Stomach smooth muscle (tissue), 2 donors: ENCODE measurements around the gene MDM2.
"Not testable (repeated sequence)": the region's sequence is repeated elsewhere in the genome, so short reads cannot be mapped to it uniquely, and the experiment has no call there.

Experiments
- H3K27ac ChIP-seq: one replicate; pipeline ENCODE4 v1.7.0; 2013; ENCODE audit warnings: mild to moderate bottlenecking, low read length, inconsistent platforms
- H3K27me3 ChIP-seq, 2 donors: one replicate each; pipeline ENCODE4 v1.7.0; 2013; ENCODE audit warnings: low read length in 2 of 2; ENCODE audit not compliant: insufficient read depth in 2 of 2, control insufficient read depth in 1 of 2
- H3K36me3 ChIP-seq, 2 donors: one replicate each; pipeline ENCODE4 v1.7.0; 2013; ENCODE audit warnings: low read length in 2 of 2; ENCODE audit not compliant: control insufficient read depth in 2 of 2, insufficient read depth in 2 of 2
- H3K4me1 ChIP-seq: one replicate; pipeline ENCODE4 v1.7.0; 2013; ENCODE audit warnings: low read length; ENCODE audit not compliant: control insufficient read depth, insufficient read depth
- H3K4me3 ChIP-seq, 2 donors: one replicate each; pipeline ENCODE4 v1.7.0; 2013; ENCODE audit warnings: low read length in 2 of 2
- H3K9ac ChIP-seq, 2 donors: one replicate each; pipeline ENCODE4 v1.7.0; 2013; ENCODE audit warnings: low read length in 2 of 2, mild to moderate bottlenecking in 1 of 2
- H3K9me3 ChIP-seq, 2 donors: one replicate each; pipeline ENCODE4 v1.7.0; 2013; ENCODE audit warnings: low read length in 2 of 2; ENCODE audit not compliant: control insufficient read depth in 2 of 2
- donor health status: healthy.
- donor health status: Pancreatic carcinoma.

Gene MDM2

GRCh38 chr12:68854554-68854953, 46.6 kb downstream of the MDM2 start:
- Histone ChIP-seq H3K9ac (no peak overlapping the region), H3K27me3 (no peaks in the 10 kb centered on the region), H3K9me3 (no peaks in the 10 kb centered on the region), H3K4me1 (no peaks in the 10 kb centered on the region), H3K27ac (no peak overlapping the region), H3K36me3 (no peaks in the 10 kb centered on the region), H3K4me3 (no peak overlapping the region)

GRCh38 chr12:68855111-68855510, 47.1 kb downstream of the MDM2 start:
- Histone ChIP-seq H3K27ac (no peak overlapping the region), H3K4me3 (no peak overlapping the region), H3K4me1 (no peaks in the 10 kb centered on the region), H3K27me3 (no peaks in the 10 kb centered on the region), H3K36me3 (no peaks in the 10 kb centered on the region), H3K9me3 (no peaks in the 10 kb centered on the region), H3K9ac (no peak overlapping the region)

GRCh38 chr12:68855771-68856170, 47.8 kb downstream of the MDM2 start:
- H3K4me3 ChIP-seq, result no peak overlapping the region
- H3K27ac ChIP-seq, result no peak overlapping the region
- H3K27me3 ChIP-seq, result no peaks in the 10 kb centered on the region
- H3K36me3 ChIP-seq, result no peaks in the 10 kb centered on the region
- no peaks in the 10 kb centered on the region for H3K4me1 ChIP-seq
- no peaks in the 10 kb centered on the region for H3K9me3 ChIP-seq
- H3K9ac ChIP-seq, result no peak overlapping the region

GRCh38 chr12:68856510-68856909, 48.5 kb downstream of the MDM2 start:
- Histone ChIP-seq H3K4me3 (no peak overlapping the region), H3K36me3 (no peaks in the 10 kb centered on the region), H3K4me1 (no peaks in the 10 kb centered on the region), H3K9me3 (no peaks in the 10 kb centered on the region), H3K27me3 (no peaks in the 10 kb centered on the region), H3K9ac (no peak overlapping the region), H3K27ac (no peak overlapping the region)

GRCh38 chr12:68861890-68862289, 53.9 kb downstream of the MDM2 start:
- Histone ChIP-seq H3K27me3 (no peaks in the 10 kb centered on the region), H3K9me3 (no peaks in the 10 kb centered on the region), H3K27ac (no peak overlapping the region), H3K36me3 (no peaks in the 10 kb centered on the region), H3K4me3 (no peak overlapping the region), H3K4me1 (no peaks in the 10 kb centered on the region), H3K9ac (no peak overlapping the region)

GRCh38 chr12:68863109-68863770, 55.3 kb downstream of the MDM2 start:
- Histone ChIP-seq H3K4me1 (no peaks in the 10 kb centered on the region), H3K27ac (no peak overlapping the region), H3K36me3 (no peaks in the 10 kb centered on the region), H3K27me3 (no peaks in the 10 kb centered on the region), H3K4me3 (no peak overlapping the region), H3K9ac (no peak overlapping the region), H3K9me3 (no peaks in the 10 kb centered on the region)

- H3K9ac ChIP-seq, result not testable (repeated sequence)
These were observed 56.0 kb downstream of the MDM2 start for GRCh38 chr12:68863886-68864454.

GRCh38 chr12:68864604-68865003, 56.6 kb downstream of the MDM2 start:
- Histone ChIP-seq H3K4me3 (no peak overlapping the region), H3K9ac (no peak overlapping the region), H3K27ac (no peak overlapping the region), H3K4me1 (no peaks in the 10 kb centered on the region), H3K36me3 (no peaks in the 10 kb centered on the region), H3K9me3 (no peaks in the 10 kb centered on the region), H3K27me3 (no peaks in the 10 kb centered on the region)

More at GRCh38 chr12:68863886-68864454, 56.0 kb downstream of the MDM2 start:
- H3K27ac ChIP-seq, H3K36me3 ChIP-seq, H3K4me1 ChIP-seq, H3K27me3 ChIP-seq, H3K9me3 ChIP-seq, H3K4me3 ChIP-seq: not testable (repeated sequence)

GRCh38 chr12:68865399-68866164, 57.6 kb downstream of the MDM2 start:
- no peaks in the 10 kb centered on the region for H3K9me3 ChIP-seq
- no peaks in the 10 kb centered on the region for H3K36me3 ChIP-seq
- no peaks in the 10 kb centered on the region for H3K4me1 ChIP-seq
- H3K4me3 ChIP-seq, result no peak overlapping the region
- H3K27me3 ChIP-seq, result no peaks in the 10 kb centered on the region
- no peak overlapping the region for H3K9ac ChIP-seq
- no peak overlapping the region for H3K27ac ChIP-seq

GRCh38 chr12:68866950-68867349, 59.0 kb downstream of the MDM2 start:
- no peaks in the 10 kb centered on the region for H3K27me3 ChIP-seq
- no peak overlapping the region for H3K27ac ChIP-seq
- H3K36me3 ChIP-seq, result peaks cover 0 to 2% of the 10 kb centered on the region in 2 donors
- H3K4me3 ChIP-seq, result no peak overlapping the region
- H3K4me1 ChIP-seq, result no peaks in the 10 kb centered on the region
- no peak overlapping the region for H3K9ac ChIP-seq
- H3K9me3 ChIP-seq, result no peaks in the 10 kb centered on the region

- Histone ChIP-seq H3K9me3 (no peaks in the 10 kb centered on the region), H3K27ac (no peak overlapping the region), H3K36me3 (peaks cover 0 to 2% of the 10 kb centered on the region in 2 donors), H3K9ac (no peak overlapping the region), H3K4me1 (no peaks in the 10 kb centered on the region), H3K27me3 (no peaks in the 10 kb centered on the region), H3K4me3 (no peak overlapping the region)
These were observed 59.6 kb downstream of the MDM2 start for GRCh38 chr12:68867606-68868005.
